Measurements from ENCODE around the gene KCTD18.

The KCTD18 gene

GRCh38 chr2:200454927-200455801 lies 54.7 kb downstream of the KCTD18 start:
- DNase-seq (ENCODE audit: low read depth): no peak

GRCh38 chr2:200453853-200454534 lies 55.9 kb downstream of the KCTD18 start:
- DNase-seq (ENCODE audit: low read depth): no peak

- DNase-seq (ENCODE audit: low read depth): no peak
Measured at GRCh38 chr2:200453142-200453852, 56.6 kb downstream of the KCTD18 start.

GRCh38 chr2:200452377-200452776 lies 57.5 kb downstream of the KCTD18 start:
- DNase-seq (ENCODE audit: low read depth): no peak

GRCh38 chr2:200451511-200451910 lies 58.4 kb downstream of the KCTD18 start:
- DNase-seq (ENCODE audit: low read depth): no peak

GRCh38 chr2:200450288-200450687 lies 59.6 kb downstream of the KCTD18 start:
- DNase-seq (ENCODE audit: low read depth): no peak

GRCh38 chr2:200449149-200449548 lies 60.7 kb downstream of the KCTD18 start:
- DNase-seq (ENCODE audit: low read depth): no peak

GRCh38 chr2:200448455-200448854 lies 61.4 kb downstream of the KCTD18 start:
- no peak for DNase-seq (ENCODE audit: low read depth)

- no peak for DNase-seq (ENCODE audit: low read depth)
Measured at GRCh38 chr2:200447139-200447855, 62.6 kb downstream of the KCTD18 start.

- DNase-seq (ENCODE audit: low read depth): no peak
Measured at GRCh38 chr2:200446612-200447011, 63.3 kb downstream of the KCTD18 start.

GRCh38 chr2:200445284-200445683 lies 64.6 kb downstream of the KCTD18 start:
- DNase-seq (ENCODE audit: low read depth): no peak

- no peak for DNase-seq (ENCODE audit: low read depth)
Measured at GRCh38 chr2:200444530-200444929, 65.3 kb downstream of the KCTD18 start.

GRCh38 chr2:200443916-200444315 lies 66.0 kb downstream of the KCTD18 start:
- DNase-seq (ENCODE audit: low read depth): no peak

- no peak for DNase-seq (ENCODE audit: low read depth)
Measured at GRCh38 chr2:200443376-200443775, 66.5 kb downstream of the KCTD18 start.

GRCh38 chr2:200442471-200442870 lies 67.4 kb downstream of the KCTD18 start:
- DNase-seq (ENCODE audit: low read depth): no peak

GRCh38 chr2:200439981-200440380 lies 69.9 kb downstream of the KCTD18 start:
- DNase-seq (ENCODE audit: low read depth): no peak

All from non-pigmented ciliary epithelial cell (primary cell).